Measurements from ENCODE around the gene GAS5.

Gene GAS5

GRCh38 chr1:173853074-173853473 is 14.7 kb downstream of the GAS5 start:
- H3K4me3 ChIP-seq (ENCODE audit: low read length): no peak overlapping the region

GRCh38 chr1:173852105-173852504 is 15.7 kb downstream of the GAS5 start:
- peaks cover 43% of the 10 kb centered on the region for H3K36me3 ChIP-seq (ENCODE audit: insufficient read depth, low read length)
- no peak overlapping the region for H2AFZ ChIP-seq (ENCODE audit: low read depth, low read length)
- no peak overlapping the region for H3K4me3 ChIP-seq (ENCODE audit: low read length)
- no peaks in the 10 kb centered on the region for H3K4me1 ChIP-seq (ENCODE audit: insufficient read depth, low read length)
- H3K27me3 ChIP-seq (ENCODE audit: insufficient read depth, low read length): no peaks in the 10 kb centered on the region
- H3K9me3 ChIP-seq (ENCODE audit: low read length): no peaks in the 10 kb centered on the region

More at GRCh38 chr1:173853074-173853473, 14.7 kb downstream of the GAS5 start:
- H3K27me3 ChIP-seq (ENCODE audit: insufficient read depth, low read length): no peaks in the 10 kb centered on the region
- peaks cover 50% of the 10 kb centered on the region for H3K36me3 ChIP-seq (ENCODE audit: insufficient read depth, low read length)
- no peaks in the 10 kb centered on the region for H3K4me1 ChIP-seq (ENCODE audit: insufficient read depth, low read length)
- H2AFZ ChIP-seq (ENCODE audit: low read depth, low read length): no peak overlapping the region
- H3K9me3 ChIP-seq (ENCODE audit: low read length): no peaks in the 10 kb centered on the region

GRCh38 chr1:173832748-173833147 is 35.0 kb downstream of the GAS5 start:
- Histone ChIP-seq H3K9me3 (ENCODE audit: low read length) (no peaks in the 10 kb centered on the region), H3K4me3 (ENCODE audit: low read length) (no peak overlapping the region), H3K27me3 (ENCODE audit: insufficient read depth, low read length) (no peaks in the 10 kb centered on the region), H3K4me1 (ENCODE audit: insufficient read depth, low read length) (no peaks in the 10 kb centered on the region), H2AFZ (ENCODE audit: low read depth, low read length) (no peak overlapping the region), H3K36me3 (ENCODE audit: insufficient read depth, low read length) (peaks cover 51% of the 10 kb centered on the region)

GRCh38 chr1:173827611-173828010 is 40.2 kb downstream of the GAS5 start:
- Histone ChIP-seq H2AFZ (ENCODE audit: low read depth, low read length) (no peak overlapping the region), H3K36me3 (ENCODE audit: insufficient read depth, low read length) (peaks cover 14% of the 10 kb centered on the region), H3K9me3 (ENCODE audit: low read length) (no peaks in the 10 kb centered on the region), H3K4me1 (ENCODE audit: insufficient read depth, low read length) (peaks cover 10% of the 10 kb centered on the region), H3K4me3 (ENCODE audit: low read length) (no peak overlapping the region), H3K27me3 (ENCODE audit: insufficient read depth, low read length) (no peaks in the 10 kb centered on the region)

GRCh38 chr1:173824315-173825081 is 43.3 kb downstream of the GAS5 start, which contains the start of the genes CENPL and DARS2:
Gene CENPL (minus strand): TSS chr1:173824883. CDS start chr1:173811299, 13,584 bp downstream.
Gene DARS2 (plus strand): TSS chr1:173824673. CDS start chr1:173825230, 557 bp downstream.
- H3K27me3 ChIP-seq (ENCODE audit: insufficient read depth, low read length): no peaks in the 10 kb centered on the region
- peaks cover 7% of the 10 kb centered on the region for H3K36me3 ChIP-seq (ENCODE audit: insufficient read depth, low read length)
- H3K9me3 ChIP-seq (ENCODE audit: low read length): no peaks in the 10 kb centered on the region
- H3K4me1 ChIP-seq (ENCODE audit: insufficient read depth, low read length): peaks cover 13% of the 10 kb centered on the region
- peak within 1 kb of the TSS; percentile 72 for H2AFZ ChIP-seq (ENCODE audit: low read depth, low read length)
- H3K4me3 ChIP-seq (ENCODE audit: low read length): peak within 1 kb of the TSS; percentile 85

- Histone ChIP-seq H3K4me1 (ENCODE audit: insufficient read depth, low read length) (peaks cover 13% of the 10 kb centered on the region), H3K27me3 (ENCODE audit: insufficient read depth, low read length) (no peaks in the 10 kb centered on the region), H3K36me3 (ENCODE audit: insufficient read depth, low read length) (peaks cover 11% of the 10 kb centered on the region), H3K4me3 (ENCODE audit: low read length) (peak overlapping the region; percentile 85), H3K9me3 (ENCODE audit: low read length) (no peaks in the 10 kb centered on the region), H2AFZ (ENCODE audit: low read depth, low read length) (peak overlapping the region; percentile 72)
These were observed 43.9 kb downstream of the GAS5 start for GRCh38 chr1:173823781-173824314.

GRCh38 chr1:173821680-173822079 is 46.1 kb downstream of the GAS5 start:
- H3K27me3 ChIP-seq (ENCODE audit: insufficient read depth, low read length): no peaks in the 10 kb centered on the region
- H2AFZ ChIP-seq (ENCODE audit: low read depth, low read length): no peak overlapping the region
- H3K4me3 ChIP-seq (ENCODE audit: low read length): no peak overlapping the region
- H3K36me3 ChIP-seq (ENCODE audit: insufficient read depth, low read length): peaks cover 18% of the 10 kb centered on the region
- peaks cover 13% of the 10 kb centered on the region for H3K4me1 ChIP-seq (ENCODE audit: insufficient read depth, low read length)
- H3K9me3 ChIP-seq (ENCODE audit: low read length): peaks cover 2% of the 10 kb centered on the region

GRCh38 chr1:173818459-173818858 is 49.3 kb downstream of the GAS5 start:
- Histone ChIP-seq H3K36me3 (ENCODE audit: insufficient read depth, low read length) (peaks cover 18% of the 10 kb centered on the region), H3K9me3 (ENCODE audit: low read length) (peaks cover 2% of the 10 kb centered on the region), H2AFZ (ENCODE audit: low read depth, low read length) (no peak overlapping the region), H3K27me3 (ENCODE audit: insufficient read depth, low read length) (no peaks in the 10 kb centered on the region), H3K4me1 (ENCODE audit: insufficient read depth, low read length) (peaks cover 10% of the 10 kb centered on the region), H3K4me3 (ENCODE audit: low read length) (no peak overlapping the region)

Measured in neuron (in vitro differentiated cells).